ENCODE results near the gene BTN2A1. TPM values are rescaled to one million over a fixed set of nuclear protein-coding genes. Genes with fewer than 3 reads are reported as not detected.

Gene BTN2A1
- total and polyA plus RNA-seq, 2 of the 13 experiments (the other 11 are each of a cell fraction or from before 2014, with no cell fraction given): 16.4 to 30.4 TPM

DNA sequence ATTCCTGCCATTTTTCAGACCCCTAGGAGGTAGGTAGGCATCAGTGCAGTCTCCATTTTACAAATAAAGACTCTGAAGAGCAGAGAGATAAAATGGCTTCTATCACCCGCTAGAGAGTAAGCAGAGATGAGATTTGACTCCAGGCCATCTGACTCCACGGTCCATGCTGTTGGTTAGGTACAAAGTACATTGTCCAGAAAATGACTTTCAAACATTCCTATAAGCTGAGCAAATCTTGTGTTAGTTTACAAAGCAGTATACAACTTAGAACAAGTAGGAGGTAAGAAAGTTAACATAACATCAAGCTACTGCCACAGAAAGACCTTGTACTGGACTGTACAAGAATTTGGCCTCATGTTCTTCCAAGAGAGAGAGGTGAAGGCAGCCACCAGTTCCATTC lies 57.2 kb downstream of the BTN2A1 start (continued):
- TF ChIP-seq, protein P1, sequence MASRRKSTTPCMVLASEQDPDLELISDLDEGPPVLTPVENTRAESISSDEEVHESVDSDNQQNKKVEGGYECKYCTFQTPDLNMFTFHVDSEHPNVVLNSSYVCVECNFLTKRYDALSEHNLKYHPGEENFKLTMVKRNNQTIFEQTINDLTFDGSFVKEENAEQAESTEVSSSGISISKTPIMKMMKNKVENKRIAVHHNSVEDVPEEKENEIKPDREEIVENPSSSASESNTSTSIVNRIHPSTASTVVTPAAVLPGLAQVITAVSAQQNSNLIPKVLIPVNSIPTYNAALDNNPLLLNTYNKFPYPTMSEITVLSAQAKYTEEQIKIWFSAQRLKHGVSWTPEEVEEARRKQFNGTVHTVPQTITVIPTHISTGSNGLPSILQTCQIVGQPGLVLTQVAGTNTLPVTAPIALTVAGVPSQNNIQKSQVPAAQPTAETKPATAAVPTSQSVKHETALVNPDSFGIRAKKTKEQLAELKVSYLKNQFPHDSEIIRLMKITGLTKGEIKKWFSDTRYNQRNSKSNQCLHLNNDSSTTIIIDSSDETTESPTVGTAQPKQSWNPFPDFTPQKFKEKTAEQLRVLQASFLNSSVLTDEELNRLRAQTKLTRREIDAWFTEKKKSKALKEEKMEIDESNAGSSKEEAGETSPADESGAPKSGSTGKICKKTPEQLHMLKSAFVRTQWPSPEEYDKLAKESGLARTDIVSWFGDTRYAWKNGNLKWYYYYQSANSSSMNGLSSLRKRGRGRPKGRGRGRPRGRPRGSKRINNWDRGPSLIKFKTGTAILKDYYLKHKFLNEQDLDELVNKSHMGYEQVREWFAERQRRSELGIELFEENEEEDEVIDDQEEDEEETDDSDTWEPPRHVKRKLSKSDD (CRISPR knock-in tag; IDR thresholded peaks at IDR 0.05; ENCODE audit: low read depth): peak; percentile 61; the same call in 1 of the 2 replicates
- TF ChIP-seq, protein P2, sequence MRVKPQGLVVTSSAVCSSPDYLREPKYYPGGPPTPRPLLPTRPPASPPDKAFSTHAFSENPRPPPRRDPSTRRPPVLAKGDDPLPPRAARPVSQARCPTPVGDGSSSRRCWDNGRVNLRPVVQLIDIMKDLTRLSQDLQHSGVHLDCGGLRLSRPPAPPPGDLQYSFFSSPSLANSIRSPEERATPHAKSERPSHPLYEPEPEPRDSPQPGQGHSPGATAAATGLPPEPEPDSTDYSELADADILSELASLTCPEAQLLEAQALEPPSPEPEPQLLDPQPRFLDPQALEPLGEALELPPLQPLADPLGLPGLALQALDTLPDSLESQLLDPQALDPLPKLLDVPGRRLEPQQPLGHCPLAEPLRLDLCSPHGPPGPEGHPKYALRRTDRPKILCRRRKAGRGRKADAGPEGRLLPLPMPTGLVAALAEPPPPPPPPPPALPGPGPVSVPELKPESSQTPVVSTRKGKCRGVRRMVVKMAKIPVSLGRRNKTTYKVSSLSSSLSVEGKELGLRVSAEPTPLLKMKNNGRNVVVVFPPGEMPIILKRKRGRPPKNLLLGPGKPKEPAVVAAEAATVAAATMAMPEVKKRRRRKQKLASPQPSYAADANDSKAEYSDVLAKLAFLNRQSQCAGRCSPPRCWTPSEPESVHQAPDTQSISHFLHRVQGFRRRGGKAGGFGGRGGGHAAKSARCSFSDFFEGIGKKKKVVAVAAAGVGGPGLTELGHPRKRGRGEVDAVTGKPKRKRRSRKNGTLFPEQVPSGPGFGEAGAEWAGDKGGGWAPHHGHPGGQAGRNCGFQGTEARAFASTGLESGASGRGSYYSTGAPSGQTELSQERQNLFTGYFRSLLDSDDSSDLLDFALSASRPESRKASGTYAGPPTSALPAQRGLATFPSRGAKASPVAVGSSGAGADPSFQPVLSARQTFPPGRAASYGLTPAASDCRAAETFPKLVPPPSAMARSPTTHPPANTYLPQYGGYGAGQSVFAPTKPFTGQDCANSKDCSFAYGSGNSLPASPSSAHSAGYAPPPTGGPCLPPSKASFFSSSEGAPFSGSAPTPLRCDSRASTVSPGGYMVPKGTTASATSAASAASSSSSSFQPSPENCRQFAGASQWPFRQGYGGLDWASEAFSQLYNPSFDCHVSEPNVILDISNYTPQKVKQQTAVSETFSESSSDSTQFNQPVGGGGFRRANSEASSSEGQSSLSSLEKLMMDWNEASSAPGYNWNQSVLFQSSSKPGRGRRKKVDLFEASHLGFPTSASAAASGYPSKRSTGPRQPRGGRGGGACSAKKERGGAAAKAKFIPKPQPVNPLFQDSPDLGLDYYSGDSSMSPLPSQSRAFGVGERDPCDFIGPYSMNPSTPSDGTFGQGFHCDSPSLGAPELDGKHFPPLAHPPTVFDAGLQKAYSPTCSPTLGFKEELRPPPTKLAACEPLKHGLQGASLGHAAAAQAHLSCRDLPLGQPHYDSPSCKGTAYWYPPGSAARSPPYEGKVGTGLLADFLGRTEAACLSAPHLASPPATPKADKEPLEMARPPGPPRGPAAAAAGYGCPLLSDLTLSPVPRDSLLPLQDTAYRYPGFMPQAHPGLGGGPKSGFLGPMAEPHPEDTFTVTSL (CRISPR knock-in tag; IDR thresholded peaks at IDR 0.05; ENCODE audit: borderline replicate concordance): peak; percentile 78; the same call in 1 of the 2 replicates
- TF ChIP-seq ZNF260 (CRISPR knock-in tag; IDR thresholded peaks at IDR 0.05; ENCODE audit: borderline replicate concordance, low read depth) (no peak), KLF16 (CRISPR knock-in tag; IDR thresholded peaks at IDR 0.05) (peak in 1 of 2 experiments; percentile 47; a peak in 1 of 4 replicates), SOX13 (IDR thresholded peaks at IDR 0.05) (no peak), SOX13 (CRISPR knock-in tag; conservative IDR thresholded peaks at IDR 0.05 in 1 of 2, IDR thresholded peaks at IDR 0.05 in 1 of 2) (peak in 1 of 2 experiments; percentile 78; a peak in 2 of 4 replicates), NR2F6 (IDR thresholded peaks at IDR 0.05) (peak; percentile 58), NR2F6 (CRISPR knock-in tag; IDR thresholded peaks at IDR 0.05) (peak; percentile 45), ZNF101 (CRISPR knock-in tag; IDR thresholded peaks at IDR 0.05; ENCODE audit: borderline replicate concordance, low read depth) (no peak), ATF7-NPFF (CRISPR knock-in tag; IDR thresholded peaks at IDR 0.05; ENCODE audit: low read depth) (peak; percentile 26; the same call in 1 of the 2 replicates), SAFB2 (CRISPR knock-in tag; IDR thresholded peaks at IDR 0.05; ENCODE audit: borderline replicate concordance, low read depth) (no peak), RFXANK (CRISPR knock-in tag; IDR thresholded peaks at IDR 0.05) (no peak), ZNF34 (CRISPR knock-in tag; IDR thresholded peaks at IDR 0.05; ENCODE audit: borderline replicate concordance) (0 out of 2 replicates have a peak, but pooled peaks have one; percentile 65)
- TF ChIP-seq, protein P3, sequence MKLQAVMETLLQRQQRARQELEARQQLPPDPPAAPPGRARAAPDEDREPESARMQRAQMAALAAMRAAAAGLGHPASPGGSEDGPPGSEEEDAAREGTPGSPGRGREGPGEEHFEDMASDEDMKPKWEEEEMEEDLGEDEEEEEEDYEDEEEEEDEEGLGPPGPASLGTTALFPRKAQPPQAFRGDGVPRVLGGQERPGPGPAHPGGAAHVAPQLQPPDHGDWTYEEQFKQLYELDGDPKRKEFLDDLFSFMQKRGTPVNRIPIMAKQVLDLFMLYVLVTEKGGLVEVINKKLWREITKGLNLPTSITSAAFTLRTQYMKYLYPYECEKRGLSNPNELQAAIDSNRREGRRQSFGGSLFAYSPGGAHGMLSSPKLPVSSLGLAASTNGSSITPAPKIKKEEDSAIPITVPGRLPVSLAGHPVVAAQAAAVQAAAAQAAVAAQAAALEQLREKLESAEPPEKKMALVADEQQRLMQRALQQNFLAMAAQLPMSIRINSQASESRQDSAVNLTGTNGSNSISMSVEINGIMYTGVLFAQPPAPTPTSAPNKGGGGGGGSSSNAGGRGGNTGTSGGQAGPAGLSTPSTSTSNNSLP (IDR thresholded peaks at IDR 0.05; ENCODE audit: low read depth, low read length): peak; percentile 61; the same call in 1 of the 2 replicates
- TF ChIP-seq, protein P4, sequence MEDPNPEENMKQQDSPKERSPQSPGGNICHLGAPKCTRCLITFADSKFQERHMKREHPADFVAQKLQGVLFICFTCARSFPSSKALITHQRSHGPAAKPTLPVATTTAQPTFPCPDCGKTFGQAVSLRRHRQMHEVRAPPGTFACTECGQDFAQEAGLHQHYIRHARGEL (CRISPR knock-in tag; IDR thresholded peaks at IDR 0.05): no peak
- TF ChIP-seq, protein P5, sequence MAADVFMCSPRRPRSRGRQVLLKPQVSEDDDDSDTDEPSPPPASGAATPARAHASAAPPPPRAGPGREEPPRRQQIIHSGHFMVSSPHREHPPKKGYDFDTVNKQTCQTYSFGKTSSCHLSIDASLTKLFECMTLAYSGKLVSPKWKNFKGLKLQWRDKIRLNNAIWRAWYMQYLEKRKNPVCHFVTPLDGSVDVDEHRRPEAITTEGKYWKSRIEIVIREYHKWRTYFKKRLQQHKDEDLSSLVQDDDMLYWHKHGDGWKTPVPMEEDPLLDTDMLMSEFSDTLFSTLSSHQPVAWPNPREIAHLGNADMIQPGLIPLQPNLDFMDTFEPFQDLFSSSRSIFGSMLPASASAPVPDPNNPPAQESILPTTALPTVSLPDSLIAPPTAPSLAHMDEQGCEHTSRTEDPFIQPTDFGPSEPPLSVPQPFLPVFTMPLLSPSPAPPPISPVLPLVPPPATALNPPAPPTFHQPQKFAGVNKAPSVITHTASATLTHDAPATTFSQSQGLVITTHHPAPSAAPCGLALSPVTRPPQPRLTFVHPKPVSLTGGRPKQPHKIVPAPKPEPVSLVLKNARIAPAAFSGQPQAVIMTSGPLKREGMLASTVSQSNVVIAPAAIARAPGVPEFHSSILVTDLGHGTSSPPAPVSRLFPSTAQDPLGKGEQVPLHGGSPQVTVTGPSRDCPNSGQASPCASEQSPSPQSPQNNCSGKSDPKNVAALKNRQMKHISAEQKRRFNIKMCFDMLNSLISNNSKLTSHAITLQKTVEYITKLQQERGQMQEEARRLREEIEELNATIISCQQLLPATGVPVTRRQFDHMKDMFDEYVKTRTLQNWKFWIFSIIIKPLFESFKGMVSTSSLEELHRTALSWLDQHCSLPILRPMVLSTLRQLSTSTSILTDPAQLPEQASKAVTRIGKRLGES (CRISPR knock-in tag; IDR thresholded peaks at IDR 0.05; ENCODE audit: borderline replicate concordance): no peak
